Keratinocyte (primary cell): ENCODE measurements around the gene TNIP2. TPM values are rescaled to one million over a fixed set of nuclear protein-coding genes. Genes with fewer than 3 reads are reported as not detected.

Source experiments
- DNase-seq: peaks from one replicate; pipeline ENCODE4 v3.0.0-alpha.2; 2011; ENCODE audit warnings: low read depth, missing footprints, low spot score
- FAIRE-seq: peaks from 2 replicates; lab custom pipeline; 2011; peaks lifted over from hg19 to GRCh38; lab: Jason Lieb, UNC
- H2AFZ ChIP-seq: 2 replicates; pipeline ENCODE4 v1.6.0; 2012; ENCODE audit warnings: low read length, control low read depth, inconsistent platforms; ENCODE audit not compliant: control insufficient read depth
- H3K27ac ChIP-seq: 2 replicates; pipeline ENCODE4 v1.5.1; 2011; ENCODE audit warnings: low read length; ENCODE audit not compliant: control insufficient read depth, insufficient read depth
- H3K27me3 ChIP-seq: 3 replicates; pipeline ENCODE4 v1.6.0; 2011; ENCODE audit warnings: low read length; ENCODE audit not compliant: control insufficient read depth, insufficient read depth; ENCODE audit errors: extremely low read depth
- H3K36me3 ChIP-seq, 2 experiments: 2 replicates in 1 of 2; 3 replicates in 1 of 2; pipeline ENCODE4 v1.5.1; 2011; ENCODE audit warnings: low read length in 2 of 2, mild to moderate bottlenecking in 1 of 2; ENCODE audit not compliant: control insufficient read depth in 2 of 2, insufficient read depth in 2 of 2; ENCODE audit errors: extremely low read depth in 1 of 2
- H3K4me1 ChIP-seq: 3 replicates; pipeline ENCODE4 v1.5.1; 2011; ENCODE audit warnings: low read length; ENCODE audit not compliant: control insufficient read depth, insufficient read depth; ENCODE audit errors: extremely low read depth
- H3K4me2 ChIP-seq: 3 replicates; pipeline ENCODE4 v1.6.0; 2011; ENCODE audit warnings: low read depth, low read length; ENCODE audit not compliant: control insufficient read depth, insufficient read depth; ENCODE audit errors: extremely low read depth
- H3K4me3 ChIP-seq, 3 experiments: fragments of 200-600 bp in 1 of 3; sonication (generic) in 1 of 3; 2 replicates in 2 of 3; 3 replicates in 1 of 3; pipeline ENCODE4 v1.5.1; 2011 to 2016; ENCODE audit warnings: low read length in 3 of 3, mild to moderate bottlenecking in 3 of 3, control low read depth in 2 of 3, inconsistent platforms in 1 of 3, low read depth in 1 of 3, mixed read lengths in 1 of 3, mixed run types in 1 of 3, moderate library complexity in 1 of 3; ENCODE audit not compliant: control insufficient read depth in 2 of 3, insufficient read depth in 2 of 3; ENCODE audit errors: extremely low read depth in 1 of 3
- H3K79me2 ChIP-seq: 2 replicates; pipeline ENCODE4 v1.6.0; 2012; ENCODE audit warnings: low read length; ENCODE audit not compliant: control insufficient read depth, insufficient read depth
- H3K9ac ChIP-seq: 3 replicates; pipeline ENCODE4 v1.6.0; 2011; ENCODE audit warnings: low read length; ENCODE audit not compliant: control insufficient read depth, insufficient read depth; ENCODE audit errors: extremely low read depth
- H3K9me1 ChIP-seq: 3 replicates; pipeline ENCODE4 v1.6.0; 2011; ENCODE audit warnings: low read length; ENCODE audit not compliant: control insufficient read depth, insufficient read depth; ENCODE audit errors: extremely low read depth
- H3K9me3 ChIP-seq: 2 replicates; pipeline ENCODE4 v1.5.1; 2012; ENCODE audit warnings: low read depth, low read length; ENCODE audit not compliant: control insufficient read depth
- H4K20me1 ChIP-seq: 3 replicates; pipeline ENCODE4 v1.6.0; 2011; ENCODE audit warnings: low read length; ENCODE audit not compliant: control insufficient read depth, insufficient read depth; ENCODE audit errors: extremely low read depth
- EZH2 ChIP-seq: IDR thresholded peaks from one replicate; pipeline ENCODE4 v1.6.1; 2012; ENCODE audit warnings: inconsistent platforms, mild to moderate bottlenecking, low read length, moderate library complexity
- dilution Hi-C: fragments of 300-500 bp; cut with MboI; formaldehyde crosslinking; loops from one replicate; pipeline ENCODE4 v1.7.0; 2020; ENCODE audit warnings: low sequenced_read_pairs; ENCODE audit not compliant: extremely low pct_ligation_motif_present
- polyA plus RNA-seq, 5 experiments: library from polyadenylated mRNA; depleted of rRNA in 3 of 5; stranded (reverse) in 3 of 5; stranded (forward) in 1 of 5; unstranded in 1 of 5; fragments of >200 nt; gene quantifications; 1 replicate in 1 of 5; 2 replicates in 3 of 5; 3 replicates in 1 of 5; pipeline versions ENCODE4 v1.2.1 to v1.2.3, GENCODE V29; 2011 to 2012; ENCODE audit warnings: missing spikeins in 2 of 5, low read depth in 1 of 5, low replicate concordance in 1 of 5
- TF ChIP-seq, protein P1 (sequence below), 3 experiments: IDR thresholded peaks in 1 of 3; conservative IDR thresholded peaks in 1 of 3; optimal IDR thresholded peaks in 1 of 3; 2 replicates in 2 of 3; 3 replicates in 1 of 3; pipeline versions ENCODE3 to v1.5.1; 2011; ENCODE audit warnings: low read length in 3 of 3, mild to moderate bottlenecking in 3 of 3, moderate library complexity in 2 of 3, control low read depth in 1 of 3, inconsistent platforms in 1 of 3; ENCODE audit not compliant: insufficient read depth in 2 of 3; ENCODE audit errors: extremely low read depth in 1 of 3

TNIP2 gene
- polyA plus RNA-seq, 1 donor (not counting 4 experiments of a cell fraction or from before 2014, with no cell fraction given): 22.6 TPM

DNA sequence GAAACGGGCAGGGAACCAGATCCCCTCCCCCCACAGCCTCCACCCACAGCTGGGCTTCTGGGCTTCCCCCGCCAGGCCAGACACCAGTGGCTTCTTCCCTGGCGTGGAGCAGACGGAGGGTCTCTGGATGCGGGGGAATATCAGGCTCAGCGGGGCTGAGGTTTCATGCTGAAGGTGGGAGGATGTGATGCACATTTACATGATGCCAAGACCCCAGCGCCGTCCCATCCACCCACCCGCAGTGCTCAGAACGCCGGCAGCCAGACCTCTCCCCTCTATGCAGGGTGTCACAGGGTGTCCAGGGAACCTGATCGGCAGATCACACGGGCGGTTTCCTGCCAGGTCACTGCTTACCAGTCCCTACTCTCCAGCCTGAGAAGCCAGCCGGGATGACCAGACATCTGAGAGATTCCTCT is 12.8 kb upstream of the TNIP2 start:
- no peaks in the 10 kb centered on the region for H3K79me2 ChIP-seq
- DNase-seq (no peak), FAIRE-seq (no peak)
- no peaks in the 10 kb centered on the region for H4K20me1 ChIP-seq
- TF ChIP-seq, protein P1, sequence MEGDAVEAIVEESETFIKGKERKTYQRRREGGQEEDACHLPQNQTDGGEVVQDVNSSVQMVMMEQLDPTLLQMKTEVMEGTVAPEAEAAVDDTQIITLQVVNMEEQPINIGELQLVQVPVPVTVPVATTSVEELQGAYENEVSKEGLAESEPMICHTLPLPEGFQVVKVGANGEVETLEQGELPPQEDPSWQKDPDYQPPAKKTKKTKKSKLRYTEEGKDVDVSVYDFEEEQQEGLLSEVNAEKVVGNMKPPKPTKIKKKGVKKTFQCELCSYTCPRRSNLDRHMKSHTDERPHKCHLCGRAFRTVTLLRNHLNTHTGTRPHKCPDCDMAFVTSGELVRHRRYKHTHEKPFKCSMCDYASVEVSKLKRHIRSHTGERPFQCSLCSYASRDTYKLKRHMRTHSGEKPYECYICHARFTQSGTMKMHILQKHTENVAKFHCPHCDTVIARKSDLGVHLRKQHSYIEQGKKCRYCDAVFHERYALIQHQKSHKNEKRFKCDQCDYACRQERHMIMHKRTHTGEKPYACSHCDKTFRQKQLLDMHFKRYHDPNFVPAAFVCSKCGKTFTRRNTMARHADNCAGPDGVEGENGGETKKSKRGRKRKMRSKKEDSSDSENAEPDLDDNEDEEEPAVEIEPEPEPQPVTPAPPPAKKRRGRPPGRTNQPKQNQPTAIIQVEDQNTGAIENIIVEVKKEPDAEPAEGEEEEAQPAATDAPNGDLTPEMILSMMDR (optimal IDR thresholded peaks at IDR 0.05 in 1 of 3, IDR thresholded peaks at IDR 0.05 in 1 of 3, conservative IDR thresholded peaks at IDR 0.05 in 1 of 3; ENCODE audit: extremely low read depth in 1 of 3, insufficient read depth in 2 of 3, low read length in 3 of 3): no peak
- no peak for TF ChIP-seq EZH2
- dilution Hi-C loops: no loop called here
- H3K9me3 ChIP-seq: no peaks in the 10 kb centered on the region
- no peaks in the 10 kb centered on the region for H3K27me3 ChIP-seq
- H3K9ac ChIP-seq: no peak overlapping the region
- no peak overlapping the region for H2AFZ ChIP-seq
- no peak overlapping the region for H3K4me2 ChIP-seq
- H3K4me3 ChIP-seq: no peak overlapping the region
- no peaks in the 10 kb centered on the region for H3K36me3 ChIP-seq
- H3K27ac ChIP-seq: no peak overlapping the region
- peaks cover under 1% of the 10 kb centered on the region for H3K4me1 ChIP-seq
- no peaks in the 10 kb centered on the region for H3K9me1 ChIP-seq

DNA sequence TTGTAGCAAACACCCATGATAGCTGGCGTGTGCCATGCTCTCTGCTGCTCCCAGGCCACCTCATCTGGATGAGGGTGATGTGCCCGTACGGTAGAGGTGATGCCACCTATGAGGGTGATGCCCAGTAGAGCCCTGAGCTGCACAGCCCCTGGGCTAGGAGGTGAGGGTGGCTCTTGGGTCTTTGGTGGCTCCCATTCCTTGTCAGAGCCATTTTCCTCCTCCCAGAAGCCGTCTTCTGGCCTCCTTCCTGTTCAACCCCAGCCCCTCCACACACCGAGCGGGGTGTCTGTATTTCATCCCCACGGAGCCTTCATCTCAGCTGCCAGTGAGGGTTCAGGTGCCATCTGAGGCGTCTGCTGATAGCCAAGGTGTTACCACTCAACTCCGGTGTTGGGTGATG is 12.0 kb upstream of the TNIP2 start:
- dilution Hi-C loops: no loop called here
- H3K79me2 ChIP-seq: no peaks in the 10 kb centered on the region
- FAIRE-seq (no peak), DNase-seq (no peak)
- no peaks in the 10 kb centered on the region for H3K9me1 ChIP-seq
- H3K4me1 ChIP-seq: peaks cover 4% of the 10 kb centered on the region
- no peaks in the 10 kb centered on the region for H3K9me3 ChIP-seq
- H3K4me2 ChIP-seq: no peak overlapping the region
- no peaks in the 10 kb centered on the region for H3K36me3 ChIP-seq
- H3K9ac ChIP-seq: no peak overlapping the region
- no peaks in the 10 kb centered on the region for H3K27me3 ChIP-seq
- H3K27ac ChIP-seq: no peak overlapping the region
- no peak overlapping the region for H2AFZ ChIP-seq
- TF ChIP-seq, protein P1 (optimal IDR thresholded peaks at IDR 0.05 in 1 of 3, IDR thresholded peaks at IDR 0.05 in 1 of 3, conservative IDR thresholded peaks at IDR 0.05 in 1 of 3; ENCODE audit: extremely low read depth in 1 of 3, insufficient read depth in 2 of 3, low read length in 3 of 3): no peak
- no peak for TF ChIP-seq EZH2
- no peaks in the 10 kb centered on the region for H4K20me1 ChIP-seq
- H3K4me3 ChIP-seq: no peak overlapping the region
